GM12872 (cell line): ENCODE results near the gene PRRC1.

ENCODE experiments used
- CTCF ChIP-seq: IDR thresholded peaks from 3 replicates; pipeline ENCODE4 v1.5.1; 2011; ENCODE audit warnings: low read depth, mild to moderate bottlenecking, low read length, moderate library complexity; ENCODE audit not compliant: insufficient read depth

PRRC1 gene

GRCh38 chr5:127574852-127575679 lies 57.6 kb downstream of the PRRC1 start:
- no peak for TF ChIP-seq CTCF

GRCh38 chr5:127577458-127577857 lies 60.0 kb downstream of the PRRC1 start:
- no peak for TF ChIP-seq CTCF

- no peak for TF ChIP-seq CTCF
These were observed 63.3 kb downstream of the PRRC1 start for GRCh38 chr5:127580731-127581130.

GRCh38 chr5:127581450-127581849 lies 64.0 kb downstream of the PRRC1 start:
- no peak for TF ChIP-seq CTCF

- no peak for TF ChIP-seq CTCF
These were observed 65.4 kb downstream of the PRRC1 start for GRCh38 chr5:127582773-127583370.

GRCh38 chr5:127583866-127584265 lies 66.4 kb downstream of the PRRC1 start:
- no peak for TF ChIP-seq CTCF

- TF ChIP-seq CTCF, result no peak
These were observed 68.2 kb downstream of the PRRC1 start for GRCh38 chr5:127585661-127586060.
